CD4-positive, alpha-beta T cell treated with Interleukin-21 for 1 hour (primary cell): Measurements from ENCODE around the gene LTK.
"Not testable (repeated sequence)": the region's sequence is repeated elsewhere in the genome, so short reads cannot be mapped to it uniquely, and the experiment has no call there.

Experiments
- DNase-seq: peaks from one replicate; pipeline ENCODE4 v3.0.0-alpha.2; 2020

LTK gene

GRCh38 chr15:41473418-41473817 is 40.2 kb downstream of the LTK start:
- DNase-seq: no peak

- not testable (repeated sequence) for DNase-seq
Observed at GRCh38 chr15:41469644-41470043, 44.0 kb downstream of the LTK start.

- no peak for DNase-seq
Observed at GRCh38 chr15:41466711-41467110, 46.9 kb downstream of the LTK start.

- DNase-seq: peak; percentile 58
Observed at GRCh38 chr15:41465822-41466421, 47.7 kb downstream of the LTK start.

- no peak for DNase-seq
Observed at GRCh38 chr15:41464889-41465580, 48.6 kb downstream of the LTK start.

- no peak for DNase-seq
Observed at GRCh38 chr15:41462084-41462795, 51.4 kb downstream of the LTK start.
